Chondrocyte (in vitro differentiated cells): ENCODE data around the gene MYO1A. TPM values are rescaled to one million over a fixed set of nuclear protein-coding genes. Genes with fewer than 3 reads are reported as not detected.
"Not testable (repeated sequence)": the region's sequence is repeated elsewhere in the genome, so short reads cannot be mapped to it uniquely, and the experiment has no call there.

Source experiments
- DNase-seq: peaks from one replicate; pipeline ENCODE4 v3.0.0; 2021; ENCODE audit warnings: mixed read lengths, low spot score
- H3K27ac Mint-ChIP-seq: one replicate; pipeline ENCODE4 v1.8.0; 2021; ENCODE audit warnings: mild to moderate bottlenecking, moderate library complexity, mixed read lengths; ENCODE audit not compliant: unreplicated experiment
- H3K27me3 Mint-ChIP-seq: 2 replicates; pipeline ENCODE4 v1.8.0; 2021; ENCODE audit warnings: low read depth, mixed read lengths
- H3K36me3 Mint-ChIP-seq: 2 replicates; pipeline ENCODE4 v1.8.0; 2021; ENCODE audit warnings: low read depth, mixed read lengths
- H3K4me1 Mint-ChIP-seq: 2 replicates; pipeline ENCODE4 v1.8.0; 2021; ENCODE audit warnings: low read depth, mild to moderate bottlenecking, mixed read lengths
- H3K4me3 Mint-ChIP-seq: one replicate; pipeline ENCODE4 v1.8.0; 2021; ENCODE audit warnings: mild to moderate bottlenecking, moderate library complexity, mixed read lengths; ENCODE audit not compliant: unreplicated experiment
- H3K9me3 Mint-ChIP-seq: 2 replicates; pipeline ENCODE4 v1.8.0; 2021; ENCODE audit warnings: low read depth, mixed read lengths
- total RNA-seq: library from RNA; stranded (reverse); gene quantifications from 3 replicates; pipeline ENCODE4 v1.2.1, GENCODE V29; 2021
- TF ChIP-seq, protein P1 (sequence below): fragments of 200-600 bp; sonication (generic); IDR thresholded peaks from 2 replicates; pipeline ENCODE4 v1.5.0; 2021; ENCODE audit warnings: antibody characterized with exemption, mild to moderate bottlenecking, moderate library complexity

Gene MYO1A
- total RNA-seq, 1 donor from 2014 or later = not detected

DNA sequence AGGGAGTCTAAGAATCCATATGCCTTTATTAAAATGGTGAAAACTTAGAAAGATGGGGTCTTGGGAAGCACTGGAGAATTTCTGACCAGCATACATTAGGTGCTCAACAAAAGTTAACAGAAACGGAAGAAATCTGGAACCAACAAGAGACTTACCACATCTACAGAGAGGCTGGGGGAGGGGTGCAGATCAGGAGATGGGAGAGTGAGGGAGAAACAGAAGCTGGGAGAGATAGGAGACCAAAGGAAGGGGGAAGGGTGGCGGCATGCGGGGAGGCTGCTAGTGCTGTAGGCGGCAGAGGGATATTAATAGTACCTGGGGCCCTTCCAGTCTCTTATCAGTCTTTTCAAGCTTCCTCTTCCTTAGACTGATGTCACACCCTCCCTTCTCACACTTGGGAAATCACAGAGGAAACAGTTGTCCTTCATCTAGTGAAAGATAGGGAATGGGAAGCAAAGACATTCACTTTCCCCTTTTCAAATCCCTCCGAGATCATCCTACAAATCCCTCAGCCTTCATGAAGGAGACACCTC, 61.7 kb downstream of the MYO1A start:
- Mint-ChIP-seq H3K4me3 (no peak overlapping the region), H3K27me3 (peaks cover 4% of the 10 kb centered on the region), H3K27ac (no peak overlapping the region), H3K9me3 (no peaks in the 10 kb centered on the region), H3K36me3 (no peaks in the 10 kb centered on the region), H3K4me1 (peaks cover 7% of the 10 kb centered on the region)
- TF ChIP-seq, protein P1, sequence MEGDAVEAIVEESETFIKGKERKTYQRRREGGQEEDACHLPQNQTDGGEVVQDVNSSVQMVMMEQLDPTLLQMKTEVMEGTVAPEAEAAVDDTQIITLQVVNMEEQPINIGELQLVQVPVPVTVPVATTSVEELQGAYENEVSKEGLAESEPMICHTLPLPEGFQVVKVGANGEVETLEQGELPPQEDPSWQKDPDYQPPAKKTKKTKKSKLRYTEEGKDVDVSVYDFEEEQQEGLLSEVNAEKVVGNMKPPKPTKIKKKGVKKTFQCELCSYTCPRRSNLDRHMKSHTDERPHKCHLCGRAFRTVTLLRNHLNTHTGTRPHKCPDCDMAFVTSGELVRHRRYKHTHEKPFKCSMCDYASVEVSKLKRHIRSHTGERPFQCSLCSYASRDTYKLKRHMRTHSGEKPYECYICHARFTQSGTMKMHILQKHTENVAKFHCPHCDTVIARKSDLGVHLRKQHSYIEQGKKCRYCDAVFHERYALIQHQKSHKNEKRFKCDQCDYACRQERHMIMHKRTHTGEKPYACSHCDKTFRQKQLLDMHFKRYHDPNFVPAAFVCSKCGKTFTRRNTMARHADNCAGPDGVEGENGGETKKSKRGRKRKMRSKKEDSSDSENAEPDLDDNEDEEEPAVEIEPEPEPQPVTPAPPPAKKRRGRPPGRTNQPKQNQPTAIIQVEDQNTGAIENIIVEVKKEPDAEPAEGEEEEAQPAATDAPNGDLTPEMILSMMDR = no peak
- DNase-seq = no peak

DNA sequence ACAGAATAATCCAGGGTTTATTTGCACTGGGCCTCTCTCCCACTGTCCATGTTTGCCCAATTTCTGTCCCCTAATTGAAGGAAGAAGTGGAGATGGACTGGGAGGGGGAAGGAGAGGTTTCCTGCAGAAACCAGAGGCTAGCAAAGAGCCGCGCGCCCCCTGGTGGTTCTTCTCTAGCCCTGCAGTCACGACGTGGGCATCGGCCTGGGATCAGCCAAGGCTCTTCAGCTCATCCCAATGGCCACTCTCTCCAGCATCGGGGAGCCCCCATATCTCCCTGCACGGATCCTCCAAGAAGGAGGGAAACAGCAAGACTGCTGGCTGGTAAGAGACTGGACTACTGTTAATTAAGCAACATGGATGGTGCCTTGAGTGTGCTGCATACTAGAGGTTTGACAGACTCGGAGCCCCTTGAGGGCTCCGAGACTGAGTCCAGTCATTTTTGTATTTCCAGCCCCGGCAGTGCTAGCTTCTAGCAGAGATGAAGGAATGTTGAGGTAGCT, 62.3 kb downstream of the MYO1A start:
- TF ChIP-seq, protein P1 = peak; percentile 92
- H3K36me3 Mint-ChIP-seq = no peaks in the 10 kb centered on the region
- no peak overlapping the region for H3K4me3 Mint-ChIP-seq
- no peak for DNase-seq
- no peaks in the 10 kb centered on the region for H3K9me3 Mint-ChIP-seq
- H3K27ac Mint-ChIP-seq = no peak overlapping the region
- peaks cover 4% of the 10 kb centered on the region for H3K27me3 Mint-ChIP-seq
- peaks cover 7% of the 10 kb centered on the region for H3K4me1 Mint-ChIP-seq

DNA sequence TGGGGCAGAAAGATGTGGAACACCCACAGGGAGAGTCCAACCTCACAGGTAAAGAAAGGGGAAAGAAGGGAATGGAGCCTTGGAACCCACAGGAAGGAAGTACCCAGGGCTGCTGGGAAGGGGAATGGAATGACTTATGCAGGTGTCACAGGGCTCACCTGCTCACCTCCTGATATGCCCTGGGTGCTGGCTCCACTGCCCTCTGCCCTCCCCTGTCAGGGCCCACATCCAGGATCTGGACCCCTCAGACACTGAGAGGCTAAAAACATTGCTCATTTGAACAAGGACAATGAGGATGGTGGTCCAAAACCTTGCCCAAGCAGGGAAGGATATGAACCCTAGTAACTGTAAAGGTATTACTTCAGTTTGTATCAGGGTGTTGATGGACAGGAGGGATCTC, 62.9 kb downstream of the MYO1A start:
- Mint-ChIP-seq H3K4me3 (no peak overlapping the region), H3K27ac (no peak overlapping the region), H3K36me3 (no peaks in the 10 kb centered on the region), H3K4me1 (peaks cover 7% of the 10 kb centered on the region), H3K27me3 (peaks cover 4% of the 10 kb centered on the region), H3K9me3 (no peaks in the 10 kb centered on the region)
- no peak for DNase-seq
- TF ChIP-seq, protein P1 = no peak

DNA sequence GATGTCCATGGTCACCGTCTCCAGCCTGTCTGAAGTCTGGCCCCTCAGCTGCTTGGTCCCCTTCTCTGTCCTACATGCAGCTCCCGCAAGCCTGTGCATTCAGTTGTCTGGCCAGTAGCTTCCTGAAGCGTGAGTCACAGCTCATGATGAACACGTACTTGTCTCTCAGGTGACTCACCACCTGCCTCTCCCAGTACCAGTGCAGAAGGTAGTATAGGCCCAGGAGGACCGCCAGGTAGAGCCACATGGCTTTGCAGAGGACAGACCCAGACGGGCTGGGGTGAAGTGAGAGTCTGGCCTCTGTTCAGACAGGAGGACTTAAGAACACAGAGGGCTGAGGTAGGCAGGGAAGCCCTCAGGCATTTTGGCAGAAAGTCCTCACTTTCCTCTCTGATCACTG, 64.2 kb downstream of the MYO1A start:
- not testable (repeated sequence) for H3K4me3 Mint-ChIP-seq

DNA sequence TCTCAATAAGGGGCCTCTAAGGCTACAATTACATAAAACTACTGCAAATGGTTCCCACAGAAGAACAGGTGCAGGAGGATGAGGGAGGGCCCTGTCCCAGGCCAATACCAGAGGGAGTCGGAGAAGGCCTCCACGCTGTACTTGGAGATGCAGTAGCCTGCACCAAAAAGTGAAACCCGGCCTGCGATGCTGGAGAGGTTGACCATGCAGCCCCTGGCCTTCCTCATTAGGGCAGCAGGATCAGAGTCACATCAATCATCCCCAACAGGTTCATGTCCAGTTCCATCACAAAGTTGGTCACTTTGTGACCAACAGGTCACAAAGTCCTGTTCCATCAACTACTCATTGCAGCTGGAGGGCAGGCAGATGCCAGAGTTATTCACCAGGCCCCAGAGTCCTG, 66.5 kb downstream of the MYO1A start:
- TF ChIP-seq, protein P1 = no peak
- DNase-seq = no peak
- H3K27ac Mint-ChIP-seq = no peak overlapping the region
- peaks cover 2% of the 10 kb centered on the region for H3K27me3 Mint-ChIP-seq
- no peak overlapping the region for H3K4me3 Mint-ChIP-seq
- H3K36me3 Mint-ChIP-seq = no peaks in the 10 kb centered on the region
- no peaks in the 10 kb centered on the region for H3K9me3 Mint-ChIP-seq
- H3K4me1 Mint-ChIP-seq = peaks cover 5% of the 10 kb centered on the region

More for the DNA sequence above, 64.2 kb downstream of the MYO1A start:
- not testable (repeated sequence) for H3K36me3 Mint-ChIP-seq, H3K27ac Mint-ChIP-seq, DNase-seq, H3K4me1 Mint-ChIP-seq, H3K9me3 Mint-ChIP-seq, H3K27me3 Mint-ChIP-seq

DNA sequence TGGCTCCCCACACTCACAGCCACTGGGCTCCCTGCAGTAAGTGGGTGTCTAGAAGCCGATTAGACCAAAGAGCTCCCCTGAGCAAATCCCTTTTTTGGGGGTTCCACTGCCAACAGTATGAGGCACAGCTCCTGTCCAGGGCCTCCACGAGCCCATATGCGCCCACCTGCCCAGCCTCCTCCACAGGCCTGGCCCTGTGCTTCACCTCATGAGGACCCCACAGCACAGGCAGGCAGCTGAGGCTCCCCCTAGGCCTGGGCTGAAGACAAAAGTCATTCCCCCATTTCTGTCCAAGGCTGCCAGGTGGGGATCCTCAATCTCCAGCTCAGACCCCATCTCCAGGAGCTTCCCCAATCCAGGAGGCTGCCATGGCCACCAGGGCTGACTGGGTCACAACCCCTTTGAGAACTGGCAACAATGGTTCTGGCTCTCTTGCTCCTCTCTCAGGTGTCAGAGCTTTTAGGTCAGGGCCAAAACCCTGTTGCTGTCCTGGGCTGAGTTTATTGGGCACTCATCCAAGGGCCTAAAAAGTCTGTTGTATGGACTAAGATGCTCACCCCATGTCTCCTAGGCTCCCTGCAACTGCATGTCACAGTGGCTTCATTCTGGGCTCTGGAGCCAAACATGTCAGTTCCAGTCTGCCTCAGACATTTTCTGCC, 67.2 kb downstream of the MYO1A start:
- H3K9me3 Mint-ChIP-seq, DNase-seq, H3K27ac Mint-ChIP-seq, H3K27me3 Mint-ChIP-seq, H3K4me3 Mint-ChIP-seq, H3K36me3 Mint-ChIP-seq, H3K4me1 Mint-ChIP-seq: not testable (repeated sequence)
